HG02938 (cell line): ENCODE results near the gene CD59.
"Not testable (repeated sequence)": the region's sequence is repeated elsewhere in the genome, so short reads cannot be mapped to it uniquely, and the experiment has no call there.

Source experiments
- ATAC-seq: cut with Tn5 transposase; IDR thresholded peaks from one replicate; pipeline ENCODE4 v1.9.1; 2021; ENCODE audit warnings: mild to moderate bottlenecking, moderate library complexity; ENCODE audit not compliant: unreplicated experiment

Gene CD59

GRCh38 chr11:33669598-33670249 is 66.5 kb downstream of the CD59 start:
- no peak for ATAC-seq

- ATAC-seq = no peak
These were observed 67.1 kb downstream of the CD59 start for GRCh38 chr11:33668951-33669596.

- ATAC-seq = no peak
These were observed 67.8 kb downstream of the CD59 start for GRCh38 chr11:33668468-33668825.

GRCh38 chr11:33667819-33668467 is 68.3 kb downstream of the CD59 start:
- ATAC-seq = no peak

GRCh38 chr11:33665350-33666106 is 70.7 kb downstream of the CD59 start:
- ATAC-seq = no peak

GRCh38 chr11:33664827-33665226 is 71.4 kb downstream of the CD59 start:
- no peak for ATAC-seq

- no peak for ATAC-seq
These were observed 72.1 kb downstream of the CD59 start for GRCh38 chr11:33664166-33664565.

GRCh38 chr11:33663121-33663520 is 73.1 kb downstream of the CD59 start:
- no peak for ATAC-seq

- ATAC-seq = not testable (repeated sequence)
These were observed 74.7 kb downstream of the CD59 start for GRCh38 chr11:33661526-33661925.

GRCh38 chr11:33660962-33661361 is 75.3 kb downstream of the CD59 start:
- no peak for ATAC-seq

GRCh38 chr11:33659370-33660139 is 76.7 kb downstream of the CD59 start:
- ATAC-seq = no peak

GRCh38 chr11:33658195-33658900 is 77.9 kb downstream of the CD59 start:
- ATAC-seq = no peak

GRCh38 chr11:33657757-33658156 is 78.5 kb downstream of the CD59 start:
- ATAC-seq = no peak

GRCh38 chr11:33656768-33657167 is 79.5 kb downstream of the CD59 start:
- no peak for ATAC-seq

GRCh38 chr11:33655842-33656600 is 80.2 kb downstream of the CD59 start:
- no peak for ATAC-seq

- no peak for ATAC-seq
These were observed 81.6 kb downstream of the CD59 start for GRCh38 chr11:33654594-33654993.
